ENCODE measurements around the gene UQCR11. TPM values are rescaled to one million over a fixed set of nuclear protein-coding genes. Genes with fewer than 3 reads are reported as not detected.

Gene UQCR11
- total RNA-seq, 2 experiments from 2014 or later: 86.2 to 187 TPM

GRCh38 chr19:1636325-1637236, 31.3 kb upstream of the UQCR11 start:
- Histone ChIP-seq H3K36me3 (ENCODE audit: insufficient read depth, low read length) (peaks cover 100% of the 10 kb centered on the region), H3K4me3 (ENCODE audit: low read depth, low read length, poor library complexity, severe bottlenecking) (no peak overlapping the region), H2AFZ (ENCODE audit: low read length) (no peak overlapping the region), H3K4me2 (ENCODE audit: low read length) (no peak overlapping the region), H4K20me1 (ENCODE audit: insufficient read depth, low read length) (peaks cover 19% of the 10 kb centered on the region), H3K79me2 (ENCODE audit: insufficient read depth, low read depth, low read length) (peaks cover 99% of the 10 kb centered on the region), H3K9me2 (ENCODE audit: insufficient read depth, low read length) (no peaks in the 10 kb centered on the region), H3K9me3 (ENCODE audit: low read length) (no peaks in the 10 kb centered on the region), H3K4me1 (ENCODE audit: insufficient read depth, low read length, poor library complexity, severe bottlenecking) (no peaks in the 10 kb centered on the region), H3K27ac (ENCODE audit: low read depth, low read length, poor library complexity, severe bottlenecking) (no peak overlapping the region)
- BruUV-seq (replicated peaks): no TSS peak
- TF ChIP-seq CTCF (conservative IDR thresholded peaks at IDR 0.05; ENCODE audit: low read length) (no peak), EZH2phosphoT487 (IDR thresholded peaks at IDR 0.05; ENCODE audit: borderline replicate concordance, low read depth, low read length) (no peak)
- ChIA-PET POLR2A (interaction anchor here (0.6 kb wide), 1 partner anchor 23 kb away, joined by 3 read pairs; no protein-coding TSS in a partner anchor), CTCF (ENCODE audit: unreplicated experiment) (no interaction called here)
- intact Hi-C loops (cut with micrococcal nuclease; ENCODE audit: unreplicated experiment): no loop called here
- DNase-seq (ENCODE audit: low spot score): no peak

GRCh38 chr19:1634938-1635243, 29.6 kb upstream of the UQCR11 start:
- H3K9me3 ChIP-seq (ENCODE audit: low read length): no peaks in the 10 kb centered on the region
- no peak overlapping the region for H3K4me3 ChIP-seq (ENCODE audit: low read depth, low read length, poor library complexity, severe bottlenecking)
- H2AFZ ChIP-seq (ENCODE audit: low read length): no peak overlapping the region
- H3K79me2 ChIP-seq (ENCODE audit: insufficient read depth, low read depth, low read length): peaks cover 98% of the 10 kb centered on the region
- no peak overlapping the region for H3K4me2 ChIP-seq (ENCODE audit: low read length)
- ChIA-PET CTCF (ENCODE audit: unreplicated experiment) (no interaction called here), POLR2A (interaction anchor here (0.7 kb wide), 1 partner anchor 34 kb away, joined by 3 read pairs; no protein-coding TSS in a partner anchor)
- H3K27ac ChIP-seq (ENCODE audit: low read depth, low read length, poor library complexity, severe bottlenecking): peak overlapping the region; percentile 11
- intact Hi-C loops (cut with micrococcal nuclease; ENCODE audit: unreplicated experiment): no loop called here
- peaks cover 25% of the 10 kb centered on the region for H4K20me1 ChIP-seq (ENCODE audit: insufficient read depth, low read length)
- TF ChIP-seq EZH2phosphoT487 (IDR thresholded peaks at IDR 0.05; ENCODE audit: borderline replicate concordance, low read depth, low read length) (no peak), CTCF (conservative IDR thresholded peaks at IDR 0.05; ENCODE audit: low read length) (no peak)
- H3K36me3 ChIP-seq (ENCODE audit: insufficient read depth, low read length): peaks cover 100% of the 10 kb centered on the region
- no peaks in the 10 kb centered on the region for H3K4me1 ChIP-seq (ENCODE audit: insufficient read depth, low read length, poor library complexity, severe bottlenecking)
- no TSS peak for BruUV-seq (replicated peaks)
- DNase-seq (ENCODE audit: low spot score): no peak
- no peaks in the 10 kb centered on the region for H3K9me2 ChIP-seq (ENCODE audit: insufficient read depth, low read length)
